ENCODE measurements around the gene HSPA12B.
A peak's percentile ranks its signal among the peaks of the same experiment; 100 is the strongest.
"Not testable (repeated sequence)": the region's sequence is repeated elsewhere in the genome, so short reads cannot be mapped to it uniquely, and the experiment has no call there.

The HSPA12B gene

DNA sequence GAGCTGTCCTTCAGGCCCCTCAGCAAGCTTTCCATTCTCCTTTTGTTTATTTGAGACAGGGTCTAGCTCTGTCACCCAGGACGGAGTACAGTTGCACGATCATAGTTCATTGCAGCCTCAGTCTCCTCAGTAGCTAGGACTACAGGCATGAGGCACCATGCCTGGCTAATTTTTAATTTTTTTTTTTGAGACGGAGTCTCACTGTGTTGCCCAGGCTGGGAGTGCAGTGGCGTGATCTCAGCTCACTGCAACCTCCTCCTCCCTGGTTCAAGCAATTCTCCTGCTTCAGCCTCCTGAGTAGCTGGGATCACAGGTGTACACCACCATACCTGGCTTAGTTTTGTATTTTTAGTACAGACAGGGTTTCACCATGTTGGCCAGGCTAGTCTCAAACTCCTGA lies 56.7 kb downstream of the HSPA12B start:
- H3K4me3 Mint-ChIP-seq, H3K9me3 Mint-ChIP-seq, H3K27me3 Mint-ChIP-seq, ATAC-seq, H3K36me3 Mint-ChIP-seq: not testable (repeated sequence)
- H3K27ac Mint-ChIP-seq, result peak overlapping the region; percentile 54
- peaks cover 25% of the 10 kb centered on the region for H3K4me1 Mint-ChIP-seq

DNA sequence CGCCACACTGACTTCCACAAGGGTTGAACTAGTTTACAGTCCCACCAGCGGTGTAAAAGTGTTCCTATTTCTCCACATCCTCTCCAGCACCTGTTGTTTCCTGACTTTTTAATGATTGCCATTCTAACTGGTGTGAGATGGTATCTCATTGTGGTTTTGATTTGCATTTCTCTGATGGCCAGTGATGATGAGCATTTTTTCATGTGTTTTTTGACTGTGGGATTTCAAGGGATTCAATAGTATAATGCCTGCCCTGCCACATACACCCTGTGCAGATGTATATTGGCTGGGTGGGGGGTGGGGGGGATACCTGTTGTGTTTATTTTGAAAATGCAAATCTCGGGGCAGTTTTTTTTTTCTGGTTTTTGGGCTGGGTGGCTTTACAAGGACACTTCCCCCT lies 61.7 kb downstream of the HSPA12B start:
- H3K27me3 Mint-ChIP-seq, ATAC-seq, H3K36me3 Mint-ChIP-seq, H3K9me3 Mint-ChIP-seq, H3K4me3 Mint-ChIP-seq, H3K27ac Mint-ChIP-seq: not testable (repeated sequence)
- peaks cover 36% of the 10 kb centered on the region for H3K4me1 Mint-ChIP-seq

- H3K4me3 Mint-ChIP-seq, result peak overlapping the region; percentile 95
- H3K27me3 Mint-ChIP-seq, result no peaks in the 10 kb centered on the region
- H3K27ac Mint-ChIP-seq, result peak overlapping the region; percentile 99
- H3K4me1 Mint-ChIP-seq, result peaks cover 43% of the 10 kb centered on the region
- no peak for ATAC-seq
- no peaks in the 10 kb centered on the region for H3K9me3 Mint-ChIP-seq
- no peaks in the 10 kb centered on the region for H3K36me3 Mint-ChIP-seq
Measured at GRCh38 chr20:3794701-3795420, 62.4 kb downstream of the HSPA12B start.

GRCh38 chr20:3795511-3796468 lies 63.3 kb downstream of the HSPA12B start, which contains the start of gene CDC25B:
CDC25B (plus strand) TSS chr20:3796310; CDS start chr20:3796532, 222 bp downstream.
- no peaks in the 10 kb centered on the region for H3K9me3 Mint-ChIP-seq
- no peaks in the 10 kb centered on the region for H3K27me3 Mint-ChIP-seq
- ATAC-seq, result peak; percentile 93
- H3K36me3 Mint-ChIP-seq, result peaks cover 4% of the 10 kb centered on the region
- peaks cover 52% of the 10 kb centered on the region for H3K4me1 Mint-ChIP-seq
- H3K4me3 Mint-ChIP-seq, result peak within 1 kb of the TSS; percentile 95
- peak within 1 kb of the TSS; percentile 99 for H3K27ac Mint-ChIP-seq

GRCh38 chr20:3796477-3797225 lies 64.2 kb downstream of the HSPA12B start:
- Mint-ChIP-seq H3K4me1 (peaks cover 60% of the 10 kb centered on the region), H3K36me3 (peaks cover 4% of the 10 kb centered on the region), H3K27ac (peak overlapping the region; percentile 99), H3K4me3 (peak overlapping the region; percentile 95), H3K27me3 (no peaks in the 10 kb centered on the region), H3K9me3 (no peaks in the 10 kb centered on the region)
- ATAC-seq, result no peak

DNA sequence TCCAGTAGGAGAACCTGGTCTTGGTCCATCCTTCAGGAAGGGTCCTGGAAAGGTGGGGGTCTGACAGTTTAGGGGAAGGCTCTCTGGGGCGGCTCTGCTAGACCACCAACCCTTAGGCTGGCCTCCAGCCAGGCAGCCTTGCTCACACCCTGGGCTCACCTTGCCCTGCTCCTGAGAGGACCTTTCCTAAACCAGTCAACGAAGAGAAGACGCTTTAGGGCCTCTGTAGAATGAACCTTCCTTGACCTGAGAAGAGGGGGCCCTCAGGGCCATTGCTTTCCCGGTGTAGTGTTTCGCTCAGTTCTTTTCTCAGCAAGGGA lies 64.7 kb downstream of the HSPA12B start:
- H3K4me3 Mint-ChIP-seq, result peak overlapping the region; percentile 95
- H3K9me3 Mint-ChIP-seq, result no peaks in the 10 kb centered on the region
- no peaks in the 10 kb centered on the region for H3K27me3 Mint-ChIP-seq
- peaks cover 61% of the 10 kb centered on the region for H3K4me1 Mint-ChIP-seq
- ATAC-seq, result no peak
- peak overlapping the region; percentile 99 for H3K27ac Mint-ChIP-seq
- peaks cover 9% of the 10 kb centered on the region for H3K36me3 Mint-ChIP-seq

DNA sequence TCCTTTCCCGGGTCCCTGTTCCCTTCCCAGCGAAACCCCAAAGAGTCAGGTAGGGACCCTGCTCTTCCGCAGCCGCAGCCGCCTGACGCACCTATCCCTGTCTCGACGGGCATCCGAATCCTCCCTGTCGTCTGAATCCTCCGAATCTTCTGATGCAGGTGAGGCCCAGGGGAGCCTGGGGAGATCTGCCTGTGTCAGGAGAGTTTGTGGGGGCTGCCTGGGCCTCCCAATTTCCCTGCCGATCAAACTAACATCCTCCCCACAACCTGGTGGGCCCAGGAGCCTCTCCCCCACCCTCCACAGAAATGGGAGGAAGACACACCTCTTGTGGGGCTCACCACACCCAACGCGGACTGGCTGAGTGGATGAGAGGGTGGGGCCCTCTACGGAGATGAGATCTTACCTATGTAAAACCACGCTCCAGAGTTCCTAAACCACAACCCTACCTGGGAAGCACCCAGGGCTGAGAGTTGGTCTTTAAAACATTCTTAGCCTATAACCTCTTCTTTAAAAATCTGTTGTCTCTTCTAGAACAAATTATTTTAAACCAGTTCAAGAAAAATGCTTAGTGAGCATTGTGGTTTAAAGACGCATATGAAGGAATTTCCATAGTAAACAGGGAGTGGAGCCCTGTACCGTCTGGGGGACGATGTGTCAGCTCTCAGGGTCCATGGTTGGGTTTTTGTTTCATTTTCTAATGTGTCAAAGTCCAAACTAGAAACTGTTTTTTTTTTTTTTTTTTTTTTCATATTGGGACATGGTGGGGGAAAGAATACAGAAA lies 65.3 kb downstream of the HSPA12B start:
- H3K36me3 Mint-ChIP-seq, result peaks cover 15% of the 10 kb centered on the region

DNA sequence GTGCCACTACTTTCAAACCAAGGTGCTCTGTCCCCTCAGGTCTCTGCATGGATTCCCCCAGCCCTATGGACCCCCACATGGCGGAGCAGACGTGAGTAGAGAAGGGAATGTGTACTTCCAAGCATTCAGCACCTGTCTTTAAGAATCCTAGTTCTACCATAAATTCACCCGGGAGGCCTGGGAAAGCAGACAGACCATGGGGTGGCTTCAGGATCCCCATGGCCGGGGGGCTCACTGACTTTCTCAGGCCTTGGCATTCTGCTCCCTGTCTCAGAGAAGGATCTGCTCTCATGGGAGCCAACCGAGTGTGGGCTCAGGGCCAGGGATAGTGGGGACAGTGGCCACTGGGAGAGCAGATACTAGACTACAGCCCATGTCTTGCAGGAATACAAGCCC lies 65.9 kb downstream of the HSPA12B start:
- H3K4me3 Mint-ChIP-seq, result peak overlapping the region; percentile 95
- peaks cover 70% of the 10 kb centered on the region for H3K4me1 Mint-ChIP-seq
- no peak for ATAC-seq
- no peaks in the 10 kb centered on the region for H3K9me3 Mint-ChIP-seq
- H3K27ac Mint-ChIP-seq, result peak overlapping the region; percentile 99
- H3K27me3 Mint-ChIP-seq, result no peaks in the 10 kb centered on the region
- H3K36me3 Mint-ChIP-seq, result peaks cover 18% of the 10 kb centered on the region

More for the DNA sequence above, 65.3 kb downstream of the HSPA12B start:
- H3K27me3 Mint-ChIP-seq, result no peaks in the 10 kb centered on the region
- ATAC-seq, result no peak
- peaks cover 67% of the 10 kb centered on the region for H3K4me1 Mint-ChIP-seq
- H3K4me3 Mint-ChIP-seq, result peak overlapping the region; percentile 95
- peak overlapping the region; percentile 99 for H3K27ac Mint-ChIP-seq
- H3K9me3 Mint-ChIP-seq, result no peaks in the 10 kb centered on the region

DNA sequence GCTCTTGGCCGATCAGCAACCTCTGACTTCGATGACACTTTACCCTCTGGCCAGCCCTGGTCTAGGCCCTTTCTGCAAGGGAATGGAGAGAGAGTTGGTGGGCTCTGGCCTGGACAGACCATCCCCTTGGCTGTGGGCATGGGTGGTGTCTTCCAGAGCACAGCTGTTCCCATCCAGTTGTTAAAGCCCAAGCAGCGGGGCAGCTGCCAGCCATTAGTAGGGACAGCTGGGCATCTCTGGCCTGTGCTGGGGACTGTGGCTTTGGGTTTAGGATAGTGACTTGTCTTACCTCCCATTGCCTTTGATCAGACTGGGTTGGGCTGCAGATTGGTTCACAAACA lies 66.4 kb downstream of the HSPA12B start:
- H3K27ac Mint-ChIP-seq, result peak overlapping the region; percentile 99
- no peak for ATAC-seq
- peaks cover 24% of the 10 kb centered on the region for H3K36me3 Mint-ChIP-seq
- H3K4me1 Mint-ChIP-seq, result peaks cover 70% of the 10 kb centered on the region
- H3K27me3 Mint-ChIP-seq, result no peaks in the 10 kb centered on the region
- H3K9me3 Mint-ChIP-seq, result no peaks in the 10 kb centered on the region
- H3K4me3 Mint-ChIP-seq, result no peak overlapping the region

DNA sequence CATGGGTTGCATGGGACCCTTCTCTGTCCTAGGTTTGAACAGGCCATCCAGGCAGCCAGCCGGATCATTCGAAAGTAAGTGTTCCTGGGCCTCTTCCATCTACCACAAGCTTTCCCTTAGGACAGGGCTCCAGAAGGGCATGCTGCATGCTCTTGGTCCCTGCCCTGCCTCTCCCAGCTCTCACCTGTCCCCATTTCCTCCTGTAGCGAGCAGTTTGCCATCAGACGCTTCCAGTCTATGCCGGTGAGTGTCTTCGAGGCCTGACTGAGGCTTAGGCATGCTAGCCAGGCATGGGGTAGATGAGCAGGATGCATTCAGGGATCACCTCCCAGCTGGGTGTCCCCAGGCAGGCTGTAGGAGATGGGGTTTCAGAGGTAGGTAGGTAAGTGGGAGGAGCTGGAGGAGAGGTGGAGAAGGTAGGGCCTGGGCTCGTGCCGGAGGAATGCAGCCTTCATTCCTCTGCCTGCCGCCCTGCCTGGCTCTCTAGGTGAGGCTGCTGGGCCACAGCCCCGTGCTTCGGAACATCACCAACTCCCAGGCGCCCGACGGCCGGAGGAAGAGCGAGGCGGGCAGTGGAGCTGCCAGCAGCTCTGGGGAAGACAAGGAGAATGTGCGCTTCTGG lies 67.9 kb downstream of the HSPA12B start:
- no peak for ATAC-seq
- Mint-ChIP-seq H3K4me3 (no peak overlapping the region), H3K36me3 (peaks cover 35% of the 10 kb centered on the region), H3K9me3 (no peaks in the 10 kb centered on the region), H3K27ac (peak overlapping the region; percentile 99), H3K27me3 (no peaks in the 10 kb centered on the region), H3K4me1 (peaks cover 72% of the 10 kb centered on the region)

DNA sequence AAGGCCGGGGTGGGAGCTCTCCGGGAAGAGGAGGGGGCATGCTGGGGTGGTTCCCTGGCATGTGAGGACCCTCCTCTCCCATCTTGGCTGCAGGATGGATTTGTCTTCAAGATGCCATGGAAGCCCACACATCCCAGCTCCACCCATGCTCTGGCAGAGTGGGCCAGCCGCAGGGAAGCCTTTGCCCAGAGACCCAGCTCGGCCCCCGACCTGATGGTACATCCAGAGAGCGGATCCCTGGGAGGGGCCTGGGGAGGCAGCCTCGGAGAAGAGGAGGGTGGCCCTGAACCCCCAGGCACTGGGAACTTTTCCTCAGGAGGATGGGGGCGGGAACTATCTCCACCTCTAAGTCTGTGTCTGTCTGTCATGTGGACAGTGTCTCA lies 68.4 kb downstream of the HSPA12B start:
- no peak for ATAC-seq
- Mint-ChIP-seq H3K27ac (peak overlapping the region; percentile 99), H3K36me3 (peaks cover 39% of the 10 kb centered on the region), H3K4me1 (peaks cover 67% of the 10 kb centered on the region), H3K4me3 (no peak overlapping the region), H3K9me3 (no peaks in the 10 kb centered on the region), H3K27me3 (no peaks in the 10 kb centered on the region)

- Mint-ChIP-seq H3K9me3 (no peaks in the 10 kb centered on the region), H3K4me3 (no peak overlapping the region), H3K27ac (peak overlapping the region; percentile 99), H3K4me1 (peaks cover 66% of the 10 kb centered on the region), H3K27me3 (no peaks in the 10 kb centered on the region), H3K36me3 (peaks cover 43% of the 10 kb centered on the region)
- no peak for ATAC-seq
Measured at GRCh38 chr20:3801299-3801698, 68.8 kb downstream of the HSPA12B start.

- H3K27ac Mint-ChIP-seq, result peak overlapping the region; percentile 47
- H3K36me3 Mint-ChIP-seq, result peaks cover 44% of the 10 kb centered on the region
- H3K4me3 Mint-ChIP-seq, result no peak overlapping the region
- no peaks in the 10 kb centered on the region for H3K9me3 Mint-ChIP-seq
- H3K27me3 Mint-ChIP-seq, result no peaks in the 10 kb centered on the region
- H3K4me1 Mint-ChIP-seq, result peaks cover 62% of the 10 kb centered on the region
- no peak for ATAC-seq
Measured at GRCh38 chr20:3801846-3802245, 69.4 kb downstream of the HSPA12B start.
